ENCODE data around the gene PRDM10.
A peak's percentile ranks its signal among the peaks of the same experiment; 100 is the strongest.
"Not testable (repeated sequence)": the region's sequence is repeated elsewhere in the genome, so short reads cannot be mapped to it uniquely, and the experiment has no call there.

PRDM10 gene

GRCh38 chr11:129974672-129975071 lies 28.0 kb downstream of the PRDM10 start:
- no peak for DNase-seq

GRCh38 chr11:129974237-129974636 lies 28.4 kb downstream of the PRDM10 start:
- no peak for DNase-seq

- no peak for DNase-seq
Measured at GRCh38 chr11:129973809-129974208, 28.8 kb downstream of the PRDM10 start.

- DNase-seq, result peak; percentile 62
Measured at GRCh38 chr11:129973068-129973467, 29.6 kb downstream of the PRDM10 start.

GRCh38 chr11:129972611-129973010 lies 30.0 kb downstream of the PRDM10 start:
- no peak for DNase-seq

- DNase-seq, result not testable (repeated sequence)
Measured at GRCh38 chr11:129971856-129972255, 30.8 kb downstream of the PRDM10 start.

- DNase-seq, result no peak
Measured at GRCh38 chr11:129969920-129970319, 32.7 kb downstream of the PRDM10 start.

GRCh38 chr11:129968591-129969419 lies 33.8 kb downstream of the PRDM10 start:
- peak; percentile 49 for DNase-seq

- DNase-seq, result no peak
Measured at GRCh38 chr11:129967996-129968395, 34.6 kb downstream of the PRDM10 start.

GRCh38 chr11:129965248-129965647 lies 37.4 kb downstream of the PRDM10 start:
- no peak for DNase-seq

- DNase-seq, result no peak
Measured at GRCh38 chr11:129960216-129961214, 42.1 kb downstream of the PRDM10 start.

GRCh38 chr11:129959687-129960086 lies 42.9 kb downstream of the PRDM10 start:
- no peak for DNase-seq

- no peak for DNase-seq
Measured at GRCh38 chr11:129955282-129955681, 47.4 kb downstream of the PRDM10 start.

GRCh38 chr11:129954703-129955102 lies 47.9 kb downstream of the PRDM10 start:
- not testable (repeated sequence) for DNase-seq

GRCh38 chr11:129951866-129952262 lies 50.8 kb downstream of the PRDM10 start:
- no peak for DNase-seq

- DNase-seq, result peak; percentile 38
Measured at GRCh38 chr11:129951201-129951865, 51.3 kb downstream of the PRDM10 start.

- peak; percentile 94 for DNase-seq
Measured at GRCh38 chr11:129950101-129951091, 52.2 kb downstream of the PRDM10 start.

GRCh38 chr11:129948926-129949466 lies 53.6 kb downstream of the PRDM10 start:
- no peak for DNase-seq

GRCh38 chr11:129947474-129947873 lies 55.2 kb downstream of the PRDM10 start:
- no peak for DNase-seq

GRCh38 chr11:129946965-129947364 lies 55.7 kb downstream of the PRDM10 start:
- no peak for DNase-seq

- peak; percentile 52 for DNase-seq
Measured at GRCh38 chr11:129946256-129946655, 56.4 kb downstream of the PRDM10 start.
